ENCODE measurements around the gene IFFO2.
"Not testable (repeated sequence)": the region's sequence is repeated elsewhere in the genome, so short reads cannot be mapped to it uniquely, and the experiment has no call there.

IFFO2 gene

DNA sequence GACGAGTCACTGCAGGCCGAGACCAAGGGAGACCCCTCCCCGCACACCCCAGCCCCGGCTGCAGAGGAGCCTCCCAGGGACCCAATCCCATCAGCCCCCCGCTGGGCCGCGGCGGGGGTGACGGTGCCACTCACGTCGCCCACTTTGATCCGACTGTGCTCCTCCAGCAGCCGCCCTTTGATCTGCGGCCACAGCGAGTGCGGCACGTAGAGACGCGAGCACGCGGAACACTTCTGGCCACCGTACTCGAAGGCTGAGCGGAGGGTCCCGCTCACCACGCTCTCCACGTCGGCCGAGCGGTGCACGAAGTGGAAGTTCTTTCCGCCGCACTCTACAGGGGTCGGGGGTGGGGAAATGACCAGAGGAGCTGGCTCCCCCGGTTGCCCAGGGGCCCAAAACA, 79.2 kb downstream of the IFFO2 start:
- Histone ChIP-seq H3K4me3 (ENCODE audit: insufficient read depth, low read depth, low read length) (no peak overlapping the region), H3K36me3 (ENCODE audit: control insufficient read depth, insufficient read depth, low read length) (no peaks in the 10 kb centered on the region), H3K27ac (ENCODE audit: insufficient read depth, low read depth, low read length, poor library complexity, severe bottlenecking) (no peak overlapping the region), H3K4me1 (ENCODE audit: control insufficient read depth, insufficient read depth, low read length) (peaks cover 8% of the 10 kb centered on the region), H3K9me3 (ENCODE audit: control insufficient read depth, low read length) (no peaks in the 10 kb centered on the region), H3K27me3 (ENCODE audit: control insufficient read depth, insufficient read depth, low read length, poor library complexity, severe bottlenecking) (no peaks in the 10 kb centered on the region)
- WGBS, 2 experiments, result 89 to 90% methylated on average over 35 of the region's 35 CpGs

DNA sequence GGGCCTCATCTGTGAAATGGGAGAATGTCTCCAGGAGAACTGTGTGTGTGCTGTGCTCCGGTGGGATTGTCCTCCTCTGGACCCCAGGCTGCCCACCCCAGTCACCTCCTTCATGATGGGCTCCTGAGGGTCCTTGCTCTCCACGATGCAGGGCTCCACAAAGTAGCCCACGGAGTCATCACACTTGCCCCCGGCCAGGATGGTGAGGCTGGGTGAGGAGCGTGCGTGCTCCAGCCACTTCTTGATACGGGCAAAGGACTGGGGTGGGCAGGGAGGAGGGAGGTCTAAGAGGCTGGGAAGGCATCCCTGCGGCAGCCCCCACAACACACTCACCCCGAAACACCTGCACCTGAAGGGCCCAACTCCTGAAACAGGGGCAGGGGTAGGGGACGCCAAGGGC, 80.3 kb downstream of the IFFO2 start:
- no peaks in the 10 kb centered on the region for H3K27me3 ChIP-seq (ENCODE audit: control insufficient read depth, insufficient read depth, low read length, poor library complexity, severe bottlenecking)
- no peaks in the 10 kb centered on the region for H3K9me3 ChIP-seq (ENCODE audit: control insufficient read depth, low read length)
- no peak overlapping the region for H3K4me3 ChIP-seq (ENCODE audit: insufficient read depth, low read depth, low read length)
- H3K36me3 ChIP-seq (ENCODE audit: control insufficient read depth, insufficient read depth, low read length), result no peaks in the 10 kb centered on the region
- WGBS, 2 experiments, result 96% methylated on average over 10 of the region's 10 CpGs
- peaks cover 8% of the 10 kb centered on the region for H3K4me1 ChIP-seq (ENCODE audit: control insufficient read depth, insufficient read depth, low read length)
- no peak overlapping the region for H3K27ac ChIP-seq (ENCODE audit: insufficient read depth, low read depth, low read length, poor library complexity, severe bottlenecking)

DNA sequence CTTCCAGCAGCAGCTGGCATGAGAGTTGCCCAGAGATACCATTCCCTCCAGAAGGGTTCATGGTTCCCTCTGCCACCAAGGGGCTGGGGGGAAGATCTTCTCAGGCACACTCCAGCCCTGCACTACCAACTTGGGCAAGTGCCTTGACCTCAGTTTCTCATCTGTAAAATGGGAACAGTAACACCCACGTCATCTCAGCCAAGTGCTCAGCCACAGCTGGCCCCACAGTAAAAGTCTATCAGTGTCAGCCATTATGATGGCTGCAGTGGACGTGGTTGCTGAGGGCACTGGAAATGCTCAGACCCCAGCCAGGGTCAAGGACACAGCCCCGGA, 80.7 kb downstream of the IFFO2 start:
- Histone ChIP-seq H3K4me1 (ENCODE audit: control insufficient read depth, insufficient read depth, low read length) (peaks cover 8% of the 10 kb centered on the region), H3K36me3 (ENCODE audit: control insufficient read depth, insufficient read depth, low read length) (no peaks in the 10 kb centered on the region), H3K4me3 (ENCODE audit: insufficient read depth, low read depth, low read length) (no peak overlapping the region), H3K27me3 (ENCODE audit: control insufficient read depth, insufficient read depth, low read length, poor library complexity, severe bottlenecking) (no peaks in the 10 kb centered on the region), H3K27ac (ENCODE audit: insufficient read depth, low read depth, low read length, poor library complexity, severe bottlenecking) (no peak overlapping the region), H3K9me3 (ENCODE audit: control insufficient read depth, low read length) (no peaks in the 10 kb centered on the region)
- 88 to 92% methylated on average over 3 of the region's 3 CpGs for WGBS, 2 experiments

DNA sequence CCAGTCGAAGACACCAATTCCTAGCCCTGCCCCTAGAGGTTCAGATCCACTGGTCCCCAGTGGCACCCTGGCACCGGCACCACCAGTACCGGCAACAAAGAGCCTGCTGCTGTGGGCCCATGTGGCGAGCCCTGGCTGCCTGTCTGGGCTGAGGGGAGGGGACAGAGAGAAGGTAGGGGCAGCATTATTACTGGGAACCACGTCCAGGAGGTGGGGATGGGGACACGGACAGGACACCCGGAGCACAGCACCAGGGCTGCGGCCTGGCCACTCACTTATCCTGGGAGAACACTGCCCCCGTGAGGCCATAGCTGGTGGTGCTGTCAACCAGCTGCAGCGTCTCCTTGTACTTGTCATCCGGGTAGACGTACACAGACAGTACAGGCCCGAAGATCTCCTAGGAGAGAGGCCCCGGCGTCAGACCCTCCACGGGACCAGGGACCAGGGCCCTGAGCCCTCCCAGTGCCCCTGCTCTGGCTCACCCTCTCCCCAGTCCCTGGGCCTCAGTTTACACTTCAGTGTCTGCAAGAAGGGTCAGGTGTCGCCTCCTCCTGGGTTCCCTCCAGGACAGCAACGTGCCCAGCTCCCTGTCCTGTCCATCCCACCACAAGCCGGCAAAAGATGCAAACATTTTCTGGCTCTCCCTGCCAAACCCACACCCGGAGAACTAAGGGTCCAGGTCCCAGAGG, 81.2 kb downstream of the IFFO2 start:
- no peaks in the 10 kb centered on the region for H3K9me3 ChIP-seq (ENCODE audit: control insufficient read depth, low read length)
- 53 to 54% methylated on average over 20 of the region's 20 CpGs for WGBS, 2 experiments
- peaks cover 8% of the 10 kb centered on the region for H3K4me1 ChIP-seq (ENCODE audit: control insufficient read depth, insufficient read depth, low read length)
- no peaks in the 10 kb centered on the region for H3K27me3 ChIP-seq (ENCODE audit: control insufficient read depth, insufficient read depth, low read length, poor library complexity, severe bottlenecking)
- H3K4me3 ChIP-seq (ENCODE audit: insufficient read depth, low read depth, low read length), result no peak overlapping the region
- H3K27ac ChIP-seq (ENCODE audit: insufficient read depth, low read depth, low read length, poor library complexity, severe bottlenecking), result no peak overlapping the region
- H3K36me3 ChIP-seq (ENCODE audit: control insufficient read depth, insufficient read depth, low read length), result no peaks in the 10 kb centered on the region

DNA sequence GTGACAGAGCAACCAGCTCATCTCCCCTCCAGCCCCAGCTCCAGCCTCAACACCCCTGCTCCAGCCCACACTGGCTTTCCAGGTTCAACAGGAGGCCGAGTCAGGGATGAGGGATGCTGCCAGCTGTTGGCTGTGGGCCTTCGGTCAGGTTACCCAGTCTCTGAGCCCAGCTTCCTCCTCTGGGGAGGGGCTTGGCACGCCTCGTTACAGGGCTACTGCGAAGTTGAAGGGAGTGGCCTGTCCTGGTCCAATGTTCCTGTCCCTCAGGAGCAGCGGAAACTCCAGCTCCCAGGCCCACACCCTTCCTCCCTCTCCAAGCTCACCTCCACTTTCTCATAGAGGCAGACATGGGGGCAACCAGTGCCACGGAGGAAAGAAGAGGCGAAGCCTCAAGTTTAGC, 81.9 kb downstream of the IFFO2 start:
- H3K4me1 ChIP-seq (ENCODE audit: control insufficient read depth, insufficient read depth, low read length), result peaks cover 3% of the 10 kb centered on the region
- H3K27me3 ChIP-seq (ENCODE audit: control insufficient read depth, insufficient read depth, low read length, poor library complexity, severe bottlenecking), result no peaks in the 10 kb centered on the region
- H3K4me3 ChIP-seq (ENCODE audit: insufficient read depth, low read depth, low read length), result no peak overlapping the region
- no peak overlapping the region for H3K27ac ChIP-seq (ENCODE audit: insufficient read depth, low read depth, low read length, poor library complexity, severe bottlenecking)
- WGBS, 2 experiments, result 90 to 97% methylated on average over 8 of the region's 8 CpGs
- H3K36me3 ChIP-seq (ENCODE audit: control insufficient read depth, insufficient read depth, low read length), result no peaks in the 10 kb centered on the region
- no peaks in the 10 kb centered on the region for H3K9me3 ChIP-seq (ENCODE audit: control insufficient read depth, low read length)

DNA sequence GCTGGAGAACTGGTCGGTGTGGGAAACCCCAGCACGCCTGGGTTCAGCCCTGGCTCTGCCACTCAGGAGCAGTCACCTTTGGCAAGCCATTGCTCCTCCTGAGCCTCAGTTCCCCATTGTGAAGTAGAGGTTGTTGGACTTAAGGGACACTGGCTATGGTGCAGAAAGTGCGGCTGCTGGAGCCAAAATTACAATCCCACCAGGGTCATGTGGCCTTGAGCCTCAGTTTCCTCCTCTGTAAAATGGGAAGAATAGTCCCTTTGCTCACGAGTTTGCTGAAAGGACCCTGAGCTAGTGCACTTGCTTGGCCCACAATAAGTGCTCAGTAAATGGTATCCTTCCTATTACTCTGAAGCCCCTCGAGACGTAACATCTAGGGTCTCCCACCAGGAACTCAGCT, 82.4 kb downstream of the IFFO2 start:
- Histone ChIP-seq H3K27ac (ENCODE audit: insufficient read depth, low read depth, low read length, poor library complexity, severe bottlenecking) (no peak overlapping the region), H3K36me3 (ENCODE audit: control insufficient read depth, insufficient read depth, low read length) (no peaks in the 10 kb centered on the region), H3K9me3 (ENCODE audit: control insufficient read depth, low read length) (no peaks in the 10 kb centered on the region), H3K4me1 (ENCODE audit: control insufficient read depth, insufficient read depth, low read length) (no peaks in the 10 kb centered on the region), H3K4me3 (ENCODE audit: insufficient read depth, low read depth, low read length) (no peak overlapping the region), H3K27me3 (ENCODE audit: control insufficient read depth, insufficient read depth, low read length, poor library complexity, severe bottlenecking) (no peaks in the 10 kb centered on the region)
- 90 to 92% methylated on average over 6 of the region's 6 CpGs for WGBS, 2 experiments

DNA sequence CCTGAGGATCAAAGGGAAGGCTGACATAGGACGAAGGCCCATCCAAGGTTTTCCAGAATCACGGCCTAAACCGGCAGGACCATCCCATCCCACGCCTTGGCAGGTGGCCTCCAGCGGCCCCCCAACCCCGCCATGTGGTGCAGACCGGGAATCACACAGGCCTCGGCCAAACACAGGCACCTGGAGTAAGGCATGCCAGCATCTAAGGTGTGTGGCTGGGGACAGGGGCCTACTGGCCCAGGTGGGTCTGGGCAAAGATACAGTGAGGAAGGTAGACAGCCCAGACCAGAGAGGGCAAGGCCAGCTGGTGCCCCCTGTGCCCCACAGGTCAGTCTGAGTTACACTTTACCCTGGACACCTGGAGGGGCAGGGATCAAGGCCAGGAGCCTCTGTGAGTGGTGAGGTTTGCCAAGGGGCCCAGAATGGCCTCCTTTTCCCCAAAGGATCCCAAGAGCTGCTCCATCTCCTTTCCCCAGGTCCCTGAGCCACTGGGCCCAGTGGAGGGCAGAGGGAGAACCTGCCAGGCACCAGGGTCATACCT, 84.3 kb downstream of the IFFO2 start:
- Histone ChIP-seq H3K27ac (ENCODE audit: insufficient read depth, low read depth, low read length, poor library complexity, severe bottlenecking) (no peak overlapping the region), H3K9me3 (ENCODE audit: control insufficient read depth, low read length) (no peaks in the 10 kb centered on the region), H3K36me3 (ENCODE audit: control insufficient read depth, insufficient read depth, low read length) (no peaks in the 10 kb centered on the region), H3K27me3 (ENCODE audit: control insufficient read depth, insufficient read depth, low read length, poor library complexity, severe bottlenecking) (no peaks in the 10 kb centered on the region), H3K4me1 (ENCODE audit: control insufficient read depth, insufficient read depth, low read length) (no peaks in the 10 kb centered on the region), H3K4me3 (ENCODE audit: insufficient read depth, low read depth, low read length) (no peak overlapping the region)
- 86 to 89% methylated on average over 8 of the region's 8 CpGs for WGBS, 2 experiments

DNA sequence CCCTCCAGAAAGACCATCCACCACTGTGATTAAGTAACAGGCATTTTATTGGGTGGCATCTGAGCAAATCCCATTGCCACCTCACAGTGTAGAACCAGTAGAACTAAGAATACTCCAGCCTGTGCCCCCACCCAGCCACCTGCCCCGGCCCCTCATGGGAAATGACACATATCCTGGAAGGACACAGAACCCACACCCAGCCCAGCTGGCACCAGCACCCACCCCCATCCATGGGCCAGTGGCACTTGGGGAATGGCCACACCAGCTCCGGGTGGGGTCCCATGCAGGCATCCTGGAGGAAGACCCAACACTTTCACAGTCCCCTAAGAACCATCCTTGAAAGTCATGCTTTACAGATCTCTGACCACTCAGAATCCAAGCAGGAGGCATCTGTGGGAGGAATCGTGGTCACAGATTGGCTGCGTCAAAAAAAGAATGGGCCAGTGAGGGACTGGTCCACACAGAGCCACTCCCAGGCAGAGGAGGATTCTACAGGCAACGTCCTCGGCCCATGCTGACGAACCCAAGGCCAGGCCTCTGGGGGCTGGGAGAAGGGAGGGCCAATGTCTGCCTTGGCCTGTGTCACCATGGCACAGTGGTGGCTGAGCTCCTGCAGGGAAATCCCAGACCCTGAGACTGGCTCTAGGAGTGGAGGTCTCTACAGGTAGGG, 84.9 kb downstream of the IFFO2 start:
- no peaks in the 10 kb centered on the region for H3K36me3 ChIP-seq (ENCODE audit: control insufficient read depth, insufficient read depth, low read length)
- H3K9me3 ChIP-seq (ENCODE audit: control insufficient read depth, low read length), result no peaks in the 10 kb centered on the region
- no peak overlapping the region for H3K4me3 ChIP-seq (ENCODE audit: insufficient read depth, low read depth, low read length)
- 92 to 93% methylated on average over 7 of the region's 7 CpGs for WGBS, 2 experiments
- H3K27me3 ChIP-seq (ENCODE audit: control insufficient read depth, insufficient read depth, low read length, poor library complexity, severe bottlenecking), result no peaks in the 10 kb centered on the region
- no peak overlapping the region for H3K27ac ChIP-seq (ENCODE audit: insufficient read depth, low read depth, low read length, poor library complexity, severe bottlenecking)
- no peaks in the 10 kb centered on the region for H3K4me1 ChIP-seq (ENCODE audit: control insufficient read depth, insufficient read depth, low read length)

DNA sequence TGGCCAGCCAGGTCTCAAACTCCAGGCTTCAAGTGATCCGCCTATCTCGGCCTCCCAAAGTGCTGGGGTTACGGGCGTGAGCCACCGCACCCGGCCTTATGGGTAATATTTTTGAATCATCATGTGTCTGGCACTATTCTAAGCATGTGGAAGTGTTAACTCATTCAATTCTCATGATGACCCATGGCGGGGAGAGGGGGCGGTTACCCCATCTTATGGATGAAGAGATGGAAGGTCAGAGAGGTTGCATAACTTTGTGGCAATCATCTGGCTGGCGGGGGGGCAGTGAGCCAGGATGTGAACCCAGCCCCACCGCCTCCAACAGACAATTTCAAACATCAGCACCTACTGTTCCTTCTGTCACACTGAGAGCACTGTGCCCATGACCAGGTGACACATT, 85.5 kb downstream of the IFFO2 start:
- Histone ChIP-seq H3K27ac (ENCODE audit: insufficient read depth, low read depth, low read length, poor library complexity, severe bottlenecking) (no peak overlapping the region), H3K9me3 (ENCODE audit: control insufficient read depth, low read length) (no peaks in the 10 kb centered on the region), H3K36me3 (ENCODE audit: control insufficient read depth, insufficient read depth, low read length) (no peaks in the 10 kb centered on the region), H3K4me3 (ENCODE audit: insufficient read depth, low read depth, low read length) (no peak overlapping the region), H3K27me3 (ENCODE audit: control insufficient read depth, insufficient read depth, low read length, poor library complexity, severe bottlenecking) (no peaks in the 10 kb centered on the region), H3K4me1 (ENCODE audit: control insufficient read depth, insufficient read depth, low read length) (no peaks in the 10 kb centered on the region)
- 94 to 95% methylated on average over 10 of the region's 10 CpGs for WGBS, 2 experiments

DNA sequence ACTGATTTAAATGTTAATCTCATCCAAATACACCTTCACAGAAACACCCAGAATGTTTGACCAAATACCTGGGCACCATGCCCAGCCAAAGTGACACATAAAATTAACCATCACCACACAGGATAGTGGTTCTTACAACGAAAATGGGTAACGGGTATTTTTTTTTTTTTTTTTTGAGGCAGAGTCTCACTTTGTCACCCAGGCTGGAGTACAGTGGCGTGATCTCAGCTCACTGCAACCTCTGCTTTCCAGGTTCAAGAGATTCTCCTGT, 85.9 kb downstream of the IFFO2 start:
- not testable (repeated sequence) for H3K27ac ChIP-seq (ENCODE audit: insufficient read depth, low read depth, low read length, poor library complexity, severe bottlenecking); H3K9me3 ChIP-seq (ENCODE audit: control insufficient read depth, low read length); H3K36me3 ChIP-seq (ENCODE audit: control insufficient read depth, insufficient read depth, low read length); H3K27me3 ChIP-seq (ENCODE audit: control insufficient read depth, insufficient read depth, low read length, poor library complexity, severe bottlenecking); H3K4me3 ChIP-seq (ENCODE audit: insufficient read depth, low read depth, low read length); H3K4me1 ChIP-seq (ENCODE audit: control insufficient read depth, insufficient read depth, low read length)
- WGBS, 2 experiments, result 92 to 96% methylated on average over 3 of the region's 3 CpGs

Measured in ectodermal cell (in vitro differentiated cells).